ENCODE measurements around the gene CPLX3.
A peak's percentile ranks its signal among the peaks of the same experiment; 100 is the strongest.

CPLX3 gene

GRCh38 chr15:74847432-74847831 lies 21.0 kb downstream of the CPLX3 start:
- no peak for DNase-seq

DNA sequence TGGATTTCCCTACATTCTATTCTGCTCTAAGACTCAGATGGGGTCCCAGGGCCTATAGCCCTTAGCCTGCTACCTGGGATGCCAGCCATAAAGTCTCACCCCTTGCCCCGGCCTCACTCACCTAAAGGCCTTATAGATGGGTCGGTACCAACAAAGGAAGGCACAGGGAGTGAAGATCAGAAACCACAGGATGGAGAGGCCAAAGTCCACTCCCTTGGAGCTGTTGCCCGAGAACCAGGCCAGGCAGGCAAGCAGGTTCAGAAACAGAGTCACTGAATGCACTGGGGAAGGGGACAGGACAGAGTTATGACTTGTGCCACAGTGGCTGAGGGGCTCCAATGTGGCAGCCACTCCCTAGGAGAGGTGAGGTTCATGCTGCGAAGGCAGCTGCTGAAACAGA lies 24.0 kb downstream of the CPLX3 start:
- DNase-seq: no peak

DNA sequence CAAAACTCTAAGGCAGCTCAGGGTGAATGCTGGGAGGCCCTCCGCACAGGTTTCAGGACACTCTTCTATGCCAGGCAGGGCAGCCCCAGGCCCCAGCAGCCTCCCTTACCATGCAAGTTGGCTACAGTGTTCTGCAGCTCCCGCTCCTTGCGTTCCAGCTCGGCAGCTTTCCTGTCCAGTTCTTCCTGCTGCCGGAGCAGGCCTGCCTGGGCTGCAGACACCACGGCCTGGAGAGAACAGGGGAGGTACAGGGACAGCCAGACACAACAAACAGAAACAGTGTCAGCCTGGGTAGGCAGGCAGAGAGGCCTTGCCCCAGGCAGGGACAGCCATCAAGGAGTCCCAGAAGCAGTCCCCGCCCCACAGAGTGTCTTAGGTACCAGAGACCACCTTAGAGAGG lies 25.5 kb downstream of the CPLX3 start:
- no peak for DNase-seq

DNA sequence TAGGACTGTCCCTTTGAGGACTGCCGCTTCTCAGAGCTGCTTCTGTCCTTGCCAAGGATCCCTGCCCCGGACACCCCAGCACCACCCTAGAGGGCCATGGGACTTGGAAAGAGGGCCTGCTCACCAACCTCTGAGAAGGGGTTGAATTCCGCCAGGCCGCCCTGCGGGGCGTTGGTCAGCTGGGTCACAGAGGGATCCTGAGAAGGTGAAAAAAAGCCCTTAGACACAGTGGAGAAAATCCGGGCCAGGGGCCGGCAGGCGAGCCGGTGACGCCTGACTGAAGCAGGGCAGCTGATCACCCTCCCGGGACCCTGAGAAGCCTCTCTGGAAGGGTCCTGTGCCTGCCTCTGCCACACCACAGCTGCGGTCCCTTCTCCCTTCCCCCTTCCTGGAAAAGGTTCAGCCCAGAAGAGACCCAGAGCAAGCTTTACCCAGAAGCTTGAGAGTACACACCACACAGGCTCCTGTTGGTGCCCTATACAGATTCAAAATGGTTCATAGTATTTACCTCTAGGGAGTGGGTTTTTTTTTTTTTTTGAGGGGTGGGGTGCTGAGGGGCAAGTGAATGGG lies 28.1 kb downstream of the CPLX3 start:
- no peak for DNase-seq

DNA sequence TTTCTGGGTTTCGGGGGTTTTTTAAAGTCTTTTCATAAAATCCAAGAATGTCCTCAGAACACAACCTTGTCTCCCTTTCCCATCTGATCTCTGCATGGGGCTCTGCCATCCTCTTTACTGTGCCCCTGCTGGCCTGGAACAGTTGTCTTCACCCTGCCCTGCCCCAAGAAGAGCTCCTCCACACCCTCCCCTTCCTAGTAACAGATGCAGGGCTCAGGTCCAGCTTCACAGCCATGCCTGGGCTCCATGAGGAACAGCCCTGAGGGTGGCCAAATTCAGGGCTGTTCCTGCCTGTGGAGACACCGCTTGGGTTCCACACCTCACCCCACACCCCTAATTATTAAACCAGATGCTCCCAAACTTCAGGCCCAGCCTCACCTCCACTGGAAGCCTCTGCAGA lies 29.4 kb downstream of the CPLX3 start:
- DNase-seq: no peak

DNA sequence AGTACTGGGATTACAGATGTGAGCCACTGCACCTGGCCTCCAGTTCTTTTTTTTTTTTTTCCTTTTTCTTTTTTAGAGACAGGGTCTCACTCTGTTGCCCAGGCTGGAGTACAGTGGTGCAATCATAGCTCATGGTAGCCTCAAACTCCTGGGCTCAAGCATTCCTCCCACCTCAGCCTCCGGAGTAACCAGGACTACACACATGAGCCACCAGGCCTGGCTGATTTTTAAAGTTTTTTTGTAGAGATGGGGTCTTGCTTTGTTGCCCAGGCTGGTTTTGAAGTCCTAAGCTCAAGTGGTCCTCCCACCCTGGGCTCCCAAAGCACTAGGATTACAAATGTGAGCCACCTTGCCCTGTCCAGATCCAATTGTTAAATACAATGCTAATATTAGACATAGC lies 30.1 kb downstream of the CPLX3 start:
- no peak for DNase-seq

DNA sequence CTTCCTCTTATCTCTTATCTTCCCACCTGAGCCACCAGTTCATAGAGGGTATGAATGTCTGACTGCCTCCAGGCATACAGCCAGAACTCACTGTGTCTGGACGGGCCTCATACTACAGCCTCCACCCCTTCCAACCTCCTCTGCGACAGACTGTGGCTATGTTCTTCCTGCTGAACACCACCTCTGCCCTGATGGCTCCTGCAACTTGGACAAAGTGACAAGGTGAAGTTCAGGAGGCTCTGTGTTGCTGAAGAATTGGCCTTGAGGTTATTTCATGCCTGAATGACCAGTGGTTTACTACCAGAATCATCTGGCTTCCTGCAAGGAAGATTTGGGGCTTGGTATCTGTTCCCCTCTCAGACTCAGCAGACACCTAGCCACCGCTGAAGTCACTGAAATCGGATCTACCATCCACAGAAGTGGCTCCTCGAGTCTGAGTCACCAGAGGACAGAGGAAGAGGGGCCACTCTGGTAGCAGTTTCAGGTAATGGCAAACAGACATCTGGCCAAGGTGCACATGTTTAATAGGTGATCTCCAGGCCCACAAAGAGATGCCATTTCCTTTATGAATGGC lies 30.7 kb downstream of the CPLX3 start:
- peak in 1 of 3 experiments; percentile 22 for DNase-seq

DNA sequence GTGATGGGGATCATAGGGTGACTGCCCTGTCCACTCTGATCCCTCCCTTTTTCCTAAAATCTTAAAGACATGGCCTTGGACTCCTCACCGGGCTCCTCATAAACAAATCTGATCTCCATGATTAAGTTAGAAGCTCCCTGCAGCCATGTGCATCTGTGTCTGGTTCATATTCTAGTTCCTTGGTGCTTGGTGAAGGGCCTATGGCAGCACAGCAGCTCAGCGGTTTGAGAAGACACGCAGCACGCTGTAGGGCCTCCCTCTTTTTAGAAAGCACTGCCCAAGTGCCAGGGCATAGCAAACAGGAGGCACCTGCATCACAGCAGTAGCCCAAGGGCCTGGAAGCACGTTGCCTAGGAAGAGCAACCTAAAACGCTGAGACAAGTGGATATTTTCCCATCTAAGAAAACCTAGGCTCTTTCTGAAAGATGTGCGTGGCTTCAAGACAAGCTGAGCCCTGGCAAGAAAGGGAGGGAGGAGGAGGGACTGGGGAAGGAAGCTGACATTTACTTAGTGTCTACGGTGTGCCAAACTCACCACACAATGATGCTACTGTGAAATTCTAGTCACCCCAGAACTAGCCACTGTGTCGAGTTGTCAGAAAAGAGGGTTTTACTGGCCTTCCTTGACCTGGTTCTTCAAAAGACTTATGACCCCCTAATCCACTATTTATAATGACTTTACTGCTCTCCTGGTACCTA lies 31.4 kb downstream of the CPLX3 start:
- DNase-seq: no peak

DNA sequence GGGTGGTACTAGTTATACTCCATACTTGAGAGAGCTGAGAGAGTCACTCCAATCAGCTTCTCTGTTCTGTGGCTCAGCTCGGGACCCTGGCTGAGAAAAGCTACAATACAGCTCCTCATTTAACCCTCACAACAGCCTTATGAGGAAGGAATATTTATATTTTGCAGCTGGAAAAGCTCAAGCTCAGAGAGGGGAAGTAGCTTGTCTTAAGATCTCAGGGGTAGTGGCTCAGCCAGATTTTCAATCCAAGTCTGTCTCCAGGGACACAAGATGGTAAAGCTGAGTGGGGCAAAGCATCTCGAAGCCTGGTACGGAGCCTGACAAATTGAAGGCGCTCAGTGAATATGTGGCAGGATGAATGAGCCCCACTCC lies 31.9 kb downstream of the CPLX3 start:
- DNase-seq: no peak

DNA sequence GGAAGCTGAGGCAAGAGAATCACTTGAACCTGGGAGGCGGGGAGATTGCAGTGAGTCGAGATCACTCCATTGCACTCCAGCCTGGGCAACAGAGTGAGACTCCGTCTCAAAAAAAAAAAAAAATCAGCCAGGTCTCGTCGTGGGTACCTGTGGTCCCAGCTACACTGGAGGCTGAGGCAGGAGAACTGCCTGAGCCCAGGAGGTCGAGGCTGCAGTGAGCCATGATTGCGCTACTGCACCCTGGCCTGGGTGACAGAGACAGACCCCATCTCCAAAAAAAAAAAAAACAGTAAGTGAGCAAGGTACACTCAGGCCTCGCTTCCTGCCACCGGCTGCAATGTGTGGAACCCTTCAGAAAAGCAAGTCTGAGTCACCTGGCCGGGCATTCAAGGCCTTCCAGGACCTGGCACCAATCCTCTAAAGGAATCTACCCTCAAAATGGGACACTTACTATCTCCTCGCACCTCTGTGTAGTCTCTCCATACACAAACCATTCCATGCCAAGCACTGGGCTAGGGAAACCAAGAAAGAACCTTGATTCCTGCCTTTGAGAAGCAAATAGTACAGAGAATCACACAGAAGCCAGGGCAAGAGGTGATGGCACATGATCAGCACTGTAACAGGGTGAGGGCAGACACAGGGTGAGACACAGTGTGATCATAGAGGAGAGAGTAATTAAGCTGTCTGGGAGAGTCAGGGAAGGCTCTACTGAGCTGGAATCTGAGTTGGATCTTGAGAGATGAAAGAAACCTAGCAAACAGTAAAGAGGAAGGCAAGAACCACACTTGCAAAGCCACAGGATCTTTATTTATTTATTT lies 37.0 kb downstream of the CPLX3 start:
- no peak for DNase-seq

DNA sequence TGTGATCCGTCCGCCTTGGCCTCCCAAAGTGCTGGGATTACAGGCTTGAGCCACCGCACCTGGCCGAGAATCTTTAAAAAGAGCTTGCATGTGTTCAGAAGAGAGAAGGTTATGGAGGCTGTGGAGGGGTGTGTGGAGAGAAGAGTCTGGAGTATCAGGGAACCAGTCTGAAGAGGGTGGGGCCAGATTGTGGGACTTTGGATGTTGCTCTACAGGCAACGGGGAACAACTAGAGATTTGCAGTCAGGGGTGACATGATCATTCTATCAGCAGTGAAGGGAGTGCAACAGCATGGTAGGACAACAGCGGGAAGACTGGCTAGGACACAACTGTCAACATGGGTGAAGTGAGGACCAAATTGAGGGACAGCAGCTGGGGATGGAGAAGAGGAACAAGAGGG lies 37.9 kb downstream of the CPLX3 start:
- no peak for DNase-seq

DNA sequence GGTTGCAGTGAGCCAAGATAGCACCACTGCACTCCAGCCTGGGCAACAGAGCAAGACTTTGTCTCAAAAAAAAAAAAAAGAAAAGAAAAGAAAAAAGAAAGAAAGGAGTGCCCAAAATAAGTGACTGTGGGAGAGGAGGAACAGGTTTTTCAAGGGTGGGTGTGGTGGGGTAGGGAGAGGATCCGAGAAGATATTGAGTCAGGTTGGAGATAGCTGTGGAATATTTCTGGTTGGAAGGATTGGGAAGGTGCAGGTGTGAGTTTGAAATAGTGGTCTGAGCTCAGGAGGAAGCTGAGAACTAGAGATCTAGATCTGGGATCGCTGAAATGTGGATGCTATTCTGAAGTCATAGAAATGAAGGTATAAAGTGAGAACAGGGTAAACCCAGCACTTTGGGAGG lies 38.9 kb downstream of the CPLX3 start:
- no peak for DNase-seq

DNA sequence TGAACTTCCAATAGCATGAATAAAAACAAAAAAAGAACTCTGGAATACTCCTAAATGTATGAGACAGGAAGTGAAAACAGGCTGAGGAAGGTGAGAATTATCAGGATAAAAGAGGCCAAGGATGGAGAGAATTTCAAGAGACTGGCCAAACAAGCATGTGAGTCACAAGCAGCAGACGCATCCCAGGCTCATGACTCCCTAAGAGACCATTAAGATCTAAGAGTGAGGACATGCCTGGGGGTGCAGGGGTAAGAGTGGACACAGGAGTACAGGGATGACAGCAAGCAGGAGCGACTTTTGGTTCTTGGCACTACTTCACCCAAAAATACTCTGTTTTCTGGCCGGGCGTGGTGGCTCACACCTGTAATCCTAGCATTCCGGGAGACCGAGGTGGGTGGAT lies 39.7 kb downstream of the CPLX3 start:
- DNase-seq: no peak

DNA sequence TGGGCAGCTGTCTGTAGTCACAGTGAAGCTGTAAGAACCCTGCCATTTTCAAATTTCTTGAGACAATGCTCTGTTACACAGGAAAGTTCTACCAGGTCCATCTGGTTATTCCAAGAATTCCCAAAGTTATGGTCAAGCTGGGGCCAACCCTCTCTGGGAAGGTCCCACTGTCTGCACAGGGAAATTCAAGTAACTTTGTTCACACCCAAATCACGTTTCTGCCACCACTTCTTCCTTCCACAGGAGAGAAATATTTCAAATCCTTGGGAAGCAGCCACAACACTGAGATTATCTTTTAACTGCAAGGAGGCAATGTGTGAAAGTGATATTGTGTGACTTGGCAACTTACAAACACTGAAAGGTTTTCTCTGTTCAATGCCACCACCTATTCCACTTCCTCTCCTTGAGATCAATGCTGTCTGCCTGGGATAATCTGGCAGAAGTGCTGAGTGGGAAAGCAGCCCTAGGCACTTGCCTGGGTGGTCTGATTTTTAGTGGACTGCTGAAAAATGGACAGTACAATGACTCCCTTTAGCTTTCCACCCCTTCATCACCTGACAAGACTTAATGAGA lies 41.1 kb downstream of the CPLX3 start:
- no peak for DNase-seq

DNA sequence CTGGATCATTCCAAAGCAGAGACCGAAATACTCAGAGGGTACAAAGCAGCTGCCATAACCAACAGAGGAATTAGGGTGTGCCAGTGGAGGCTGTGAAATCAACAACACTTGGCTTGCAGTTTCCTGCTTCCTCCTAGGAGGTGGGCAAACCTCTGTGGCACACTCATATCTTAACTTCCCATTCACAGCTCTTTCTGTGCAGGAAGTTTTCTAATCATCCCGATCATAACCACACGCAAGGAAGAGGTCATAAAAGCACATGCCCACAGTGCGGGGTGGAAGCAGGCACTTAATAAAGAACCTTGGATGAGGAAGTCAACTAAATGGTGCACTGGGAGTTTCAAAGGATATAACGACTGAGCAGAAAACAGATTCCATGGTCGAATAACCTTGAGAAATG lies 41.6 kb downstream of the CPLX3 start:
- DNase-seq: no peak

GRCh38 chr15:74869372-74869725 lies 42.9 kb downstream of the CPLX3 start:
- no peak for DNase-seq

DNA sequence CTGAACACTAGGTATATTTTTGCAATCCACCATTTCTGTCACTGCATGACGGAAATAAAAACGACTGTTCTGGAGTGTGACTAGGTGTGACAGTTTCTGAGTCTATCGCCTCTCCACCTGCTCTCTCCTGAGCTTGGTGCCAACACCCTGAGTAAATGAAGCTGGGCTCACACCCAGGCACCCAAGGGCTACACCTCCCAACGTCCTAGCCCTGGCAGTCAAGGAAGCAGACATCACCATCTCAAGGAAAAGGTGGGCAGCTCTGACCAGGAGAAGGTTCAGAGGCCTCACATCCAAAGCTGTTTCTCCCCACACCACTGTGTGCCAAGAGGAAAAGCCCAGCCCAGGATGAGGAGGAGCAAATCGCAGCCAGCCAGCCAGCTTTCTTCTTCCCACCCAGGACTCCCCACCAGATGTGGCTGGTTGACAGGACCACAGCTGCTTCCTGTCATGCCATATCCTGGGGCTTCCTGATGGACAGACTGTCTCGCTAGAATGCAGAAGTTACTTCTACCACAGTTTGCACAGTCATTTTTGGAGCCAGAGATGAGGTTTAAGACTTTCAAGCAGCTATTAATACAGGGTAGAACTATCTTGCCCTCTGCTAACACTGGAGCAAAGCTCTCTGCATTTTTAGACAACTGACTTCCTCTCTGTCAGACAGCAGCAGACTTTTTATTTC lies 43.4 kb downstream of the CPLX3 start:
- no peak for DNase-seq

DNA sequence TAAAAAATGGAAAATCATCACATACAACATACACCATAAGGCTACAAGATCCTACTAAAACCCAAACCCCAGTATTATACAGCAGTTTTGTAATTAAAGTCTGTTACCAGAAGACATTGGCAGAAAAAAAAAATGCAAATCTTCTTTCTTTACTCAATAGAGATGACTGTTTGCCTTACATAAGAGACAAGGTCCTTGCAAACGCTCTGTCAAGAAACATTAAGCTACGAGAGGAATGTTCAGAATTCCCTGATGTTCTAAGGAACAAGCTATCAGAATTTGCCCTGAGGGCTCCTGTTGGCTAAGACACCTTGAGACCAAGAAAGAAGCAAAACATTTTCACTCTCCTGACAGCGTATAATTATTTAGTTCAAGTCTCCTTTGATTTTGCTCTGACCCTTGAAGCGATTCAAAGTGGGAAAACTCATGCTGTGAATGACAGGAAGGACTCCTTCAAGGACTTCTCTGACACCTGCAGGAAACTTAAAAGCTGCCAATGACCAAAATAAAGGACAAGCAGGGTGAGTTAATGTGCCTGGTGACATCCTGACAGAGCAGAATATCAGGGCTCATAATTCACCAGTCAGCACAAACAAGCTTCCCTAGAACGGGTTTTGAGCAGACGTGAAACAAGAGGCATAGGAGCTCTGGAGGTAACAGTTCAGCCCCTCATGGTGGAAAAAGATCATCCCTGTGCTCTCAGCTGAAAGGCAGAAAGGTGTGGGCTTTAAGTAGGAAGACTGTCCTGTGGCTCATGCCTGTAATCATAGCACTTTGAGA lies 44.2 kb downstream of the CPLX3 start:
- DNase-seq: no peak

GRCh38 chr15:74872702-74873035 lies 46.2 kb downstream of the CPLX3 start:
- no peak for DNase-seq

- DNase-seq: peak; percentile 89 to 99 (median 97)
Observed at GRCh38 chr15:74873036-74873755, 46.8 kb downstream of the CPLX3 start, which contains the start of gene SCAMP2. SCAMP2 (minus strand) TSS chr15:74873365; CDS start chr15:74873255, 110 bp downstream.

- DNase-seq: peak in 2 of 3 experiments; percentile 75 to 77
Observed at GRCh38 chr15:74873756-74874424, 47.5 kb downstream of the CPLX3 start.

All from NCI-H1417 (cell line).